K562 treated with DMSO at 1 percent for 12 hours (cell line): Measurements from ENCODE around the gene IL18RAP. TPM values are rescaled to one million over a fixed set of nuclear protein-coding genes. Genes with fewer than 3 reads are reported as not detected.

ENCODE experiments used
- total RNA-seq: library from RNA; unstranded; fragments of 300-600 nt; gene quantifications from 2 replicates; pipeline ENCODE4 v1.2.3, GENCODE V29; 2022; ENCODE audit not compliant: insufficient read depth

The IL18RAP gene, protein sequence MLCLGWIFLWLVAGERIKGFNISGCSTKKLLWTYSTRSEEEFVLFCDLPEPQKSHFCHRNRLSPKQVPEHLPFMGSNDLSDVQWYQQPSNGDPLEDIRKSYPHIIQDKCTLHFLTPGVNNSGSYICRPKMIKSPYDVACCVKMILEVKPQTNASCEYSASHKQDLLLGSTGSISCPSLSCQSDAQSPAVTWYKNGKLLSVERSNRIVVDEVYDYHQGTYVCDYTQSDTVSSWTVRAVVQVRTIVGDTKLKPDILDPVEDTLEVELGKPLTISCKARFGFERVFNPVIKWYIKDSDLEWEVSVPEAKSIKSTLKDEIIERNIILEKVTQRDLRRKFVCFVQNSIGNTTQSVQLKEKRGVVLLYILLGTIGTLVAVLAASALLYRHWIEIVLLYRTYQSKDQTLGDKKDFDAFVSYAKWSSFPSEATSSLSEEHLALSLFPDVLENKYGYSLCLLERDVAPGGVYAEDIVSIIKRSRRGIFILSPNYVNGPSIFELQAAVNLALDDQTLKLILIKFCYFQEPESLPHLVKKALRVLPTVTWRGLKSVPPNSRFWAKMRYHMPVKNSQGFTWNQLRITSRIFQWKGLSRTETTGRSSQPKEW
- 5.3 and 6.0 TPM in 2 replicates for total RNA-seq

DNA sequence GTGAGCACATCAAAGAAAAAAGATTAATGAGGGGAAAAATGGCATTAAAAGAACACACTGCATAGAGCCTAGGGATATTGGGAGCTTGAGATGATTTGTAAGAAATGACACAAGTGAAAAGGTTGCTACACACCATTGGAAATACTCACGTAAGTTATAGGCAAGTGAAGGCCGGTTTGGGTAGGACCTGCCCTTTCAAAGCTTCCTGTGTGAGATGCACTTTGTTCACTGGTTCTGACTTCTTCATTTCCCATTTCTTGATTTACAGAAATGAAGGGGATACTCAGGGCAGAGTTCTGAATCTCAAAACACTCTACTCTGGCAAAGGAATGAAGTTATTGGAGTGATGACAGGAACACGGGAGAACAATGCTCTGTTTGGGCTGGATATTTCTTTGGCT lies at the start of gene IL18RAP:
Gene IL18RAP (plus strand): TSS at position 251 of the 400 bp plus-strand sequence. CDS start 118 bp downstream, at position 369.

DNA sequence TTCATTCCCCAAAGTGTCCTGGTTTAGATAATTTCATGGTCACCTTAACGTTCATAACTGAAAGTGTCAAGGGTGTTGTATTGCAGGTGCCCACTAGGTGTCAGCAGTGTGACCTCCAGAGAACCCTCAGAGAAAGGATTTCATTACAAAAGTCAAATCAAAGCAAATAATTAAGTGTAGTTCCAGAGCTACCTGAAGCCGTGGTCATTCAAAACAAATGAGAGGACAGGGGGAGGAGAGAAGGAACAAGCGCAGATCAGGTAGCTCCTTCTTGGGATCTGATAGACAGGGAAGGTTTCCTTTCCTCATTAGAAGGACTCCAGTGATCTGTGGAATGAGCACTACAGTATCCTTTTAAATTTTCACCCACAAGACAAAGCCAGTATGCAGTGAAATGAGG lies 50.1 kb downstream of the IL18RAP start, which contains the start of gene SLC9A4:
Gene SLC9A4 (plus strand): TSS at position 207 of the 400 bp plus-strand sequence. CDS start 534 bp downstream, outside the sequence.

Other genes starting within 250 kb of the IL18RAP start
- not detected in 2 replicates for gene IL1RL2, start 236.1 kb upstream of the IL18RAP start, total RNA-seq
- 0.22 TPM in 1 of 2 replicates, not detected in the other for gene IL1RL1, start 111.6 kb upstream of the IL18RAP start, total RNA-seq
- gene IL18R1, start 67.4 kb upstream of the IL18RAP start, total RNA-seq = 2.9 and 5.4 TPM in 2 replicates
- gene SLC9A4, start 50.1 kb downstream of the IL18RAP start, total RNA-seq = not detected in 2 replicates
- 0.23 and 1.2 TPM in 2 replicates for gene SLC9A2, start 196.4 kb downstream of the IL18RAP start, total RNA-seq